Endothelial cell of umbilical vein (primary cell): ENCODE results near the gene MS4A15. TPM values are rescaled to one million over a fixed set of nuclear protein-coding genes. Genes with fewer than 3 reads are reported as not detected.
A peak's percentile ranks its signal among the peaks of the same experiment; 100 is the strongest.

Source experiments
- Bru-seq: library from RNA; stranded (reverse); fragments of 400-500 nt; gene quantifications from one replicate; lab custom pipeline; 2021; lab: Mats Ljungman, UMichigan
- BruChase-seq, 2 experiments: library from RNA; stranded (reverse); fragments of 400-500 nt; gene quantifications; one replicate each; lab custom pipeline; 2021; lab: Mats Ljungman, UMichigan
- BruUV-seq: library from RNA; stranded (reverse); fragments of 400-500 nt; replicated peaks from 2 replicates; lab custom pipeline; 2021; lab: Mats Ljungman, UMichigan
- CTCF ChIA-PET: fragments of 300-600, 350-600 bp; sonication (Branson Sonifier 250); formaldehyde crosslinking; loops from one replicate; lab custom pipeline; 2021; ENCODE audit warnings: antibody characterized with exemption, inconsistent platforms; lab: Charles Lee
- POLR2A ChIA-PET: fragments of 300-600, 350-600 bp; sonication (Branson Sonifier 250); formaldehyde crosslinking; loops from one replicate; lab custom pipeline; 2021; ENCODE audit warnings: antibody characterized with exemption, inconsistent platforms; lab: Charles Lee
- DNase-seq: peaks from one replicate; pipeline ENCODE4 v3.0.0-alpha.2; 2011; ENCODE audit warnings: low read depth, low spot score
- FAIRE-seq: peaks from 2 replicates; lab custom pipeline; 2011; peaks lifted over from hg19 to GRCh38; lab: Jason Lieb, UNC
- H2AFZ ChIP-seq: 2 replicates; pipeline ENCODE4 v1.6.0; 2012; ENCODE audit warnings: low read depth, low read length, control low read depth, inconsistent platforms
- H3K27ac ChIP-seq: 2 replicates; pipeline ENCODE4 v1.5.1; 2011; ENCODE audit warnings: low read depth, mild to moderate bottlenecking, control low read depth, low read length, moderate library complexity; ENCODE audit not compliant: insufficient read depth
- H3K27me3 ChIP-seq, 2 experiments: 2 replicates each; pipeline versions ENCODE4 v1.6.0 to v1.6.1; 2011; ENCODE audit warnings: low read length in 2 of 2, mixed read lengths in 1 of 2; ENCODE audit not compliant: control insufficient read depth in 2 of 2, insufficient read depth in 2 of 2
- H3K36me3 ChIP-seq, 2 experiments: 2 replicates in 1 of 2; 3 replicates in 1 of 2; pipeline ENCODE4 v1.5.1; 2011; ENCODE audit warnings: low read length in 2 of 2, mild to moderate bottlenecking in 1 of 2, moderate library complexity in 1 of 2; ENCODE audit not compliant: control insufficient read depth in 2 of 2, insufficient read depth in 2 of 2; ENCODE audit errors: extremely low read depth in 1 of 2
- H3K4me1 ChIP-seq: 3 replicates; pipeline ENCODE4 v1.5.1; 2011; ENCODE audit warnings: mild to moderate bottlenecking, low read length; ENCODE audit not compliant: control insufficient read depth, insufficient read depth; ENCODE audit errors: extremely low read depth
- H3K4me2 ChIP-seq: 2 replicates; pipeline ENCODE4 v1.6.1; 2011; ENCODE audit warnings: low read length, control low read depth, mixed read lengths; ENCODE audit not compliant: insufficient read depth
- H3K4me3 ChIP-seq, 3 experiments: fragments of 200-600 bp in 1 of 3; sonication (generic), shearing (Covaris generic) in 1 of 3; replicated peaks in 1 of 3; 2 replicates each; pipeline ENCODE4 v1.5.1; 2011 to 2016; ENCODE audit warnings: control low read depth in 3 of 3, low read length in 3 of 3, mild to moderate bottlenecking in 2 of 3, inconsistent platforms in 1 of 3, low read depth in 1 of 3, moderate library complexity in 1 of 3; ENCODE audit not compliant: insufficient read depth in 1 of 3
- H3K79me2 ChIP-seq: 2 replicates; pipeline ENCODE4 v1.6.0; 2012; ENCODE audit warnings: low read length, inconsistent platforms; ENCODE audit not compliant: control insufficient read depth, insufficient read depth
- H3K9ac ChIP-seq: replicated peaks from 2 replicates; pipeline ENCODE3; 2011; ENCODE audit warnings: low read length, control low read depth; ENCODE audit not compliant: insufficient read depth; ENCODE audit errors: extremely low read depth
- H3K9me1 ChIP-seq: replicated peaks from 3 replicates; pipeline ENCODE4 v1.6.0; 2011; ENCODE audit warnings: mild to moderate bottlenecking, low read length; ENCODE audit not compliant: control insufficient read depth, insufficient read depth; ENCODE audit errors: extremely low read depth
- H3K9me3 ChIP-seq: replicated peaks from 2 replicates; pipeline ENCODE4 v1.5.1; 2012; ENCODE audit warnings: low read length, inconsistent platforms; ENCODE audit not compliant: control insufficient read depth, insufficient read depth
- H4K20me1 ChIP-seq: replicated peaks from 2 replicates; pipeline ENCODE3; 2011; ENCODE audit warnings: mild to moderate bottlenecking, low read length; ENCODE audit not compliant: control insufficient read depth, insufficient read depth; ENCODE audit errors: extremely low read depth
- MYC ChIP-seq: IDR thresholded peaks from one replicate; pipeline ENCODE4 v1.6.1; 2011; ENCODE audit warnings: mild to moderate bottlenecking, low read depth, low read length
- dilution Hi-C: fragments of 300-500 bp; cut with MboI; formaldehyde crosslinking; loops from one replicate; pipeline ENCODE4 v1.15.0; 2019; ENCODE audit warnings: low sequenced_read_pairs; ENCODE audit not compliant: extremely low pct_ligation_motif_present
- intact Hi-C: fragments of 100-400 bp; cut with micrococcal nuclease; formaldehyde crosslinking; loops from one replicate; pipeline ENCODE4 v1.10.0; 2022
- long read RNA-seq: library from polyadenylated mRNA; stranded (forward); transcript quantifications from one replicate; pipeline ENCODE4 v2.0.0, GENCODE V29; 2021
- polyA minus RNA-seq, 3 experiments: library from RNA; depleted of rRNA, polyadenylated mRNA; stranded (reverse); fragments of >200 nt; gene quantifications; 1 replicate in 1 of 3; 2 replicates in 2 of 3; pipeline ENCODE4 v1.2.3, GENCODE V29; 2011
- polyA plus RNA-seq, 4 experiments: library from polyadenylated mRNA; depleted of rRNA in 3 of 4; stranded (reverse) in 3 of 4; unstranded in 1 of 4; fragments of >200 nt; gene quantifications; 2 replicates each; pipeline versions ENCODE4 v1.2.1 to v1.2.3, GENCODE V29; 2011 to 2012; ENCODE audit warnings: missing spikeins in 1 of 4
- total RNA-seq: library from RNA; stranded (reverse); gene quantifications from 2 replicates; pipeline ENCODE4 v1.2.3, GENCODE V29; 2021
- TF ChIP-seq, protein P1 (sequence below), 2 donors: IDR thresholded peaks; 1 replicate in 1 of 2; 2 replicates in 1 of 2; pipeline ENCODE4 v1.5.1; 2011; ENCODE audit warnings: low read length in 2 of 2, mild to moderate bottlenecking in 2 of 2, moderate library complexity in 2 of 2, control low read depth in 1 of 2, inconsistent platforms in 1 of 2, low read depth in 1 of 2; ENCODE audit not compliant: insufficient read depth in 1 of 2; ENCODE audit errors: extremely low read depth in 1 of 2

The MS4A15 gene, protein sequence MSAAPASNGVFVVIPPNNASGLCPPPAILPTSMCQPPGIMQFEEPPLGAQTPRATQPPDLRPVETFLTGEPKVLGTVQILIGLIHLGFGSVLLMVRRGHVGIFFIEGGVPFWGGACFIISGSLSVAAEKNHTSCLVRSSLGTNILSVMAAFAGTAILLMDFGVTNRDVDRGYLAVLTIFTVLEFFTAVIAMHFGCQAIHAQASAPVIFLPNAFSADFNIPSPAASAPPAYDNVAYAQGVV
- not detected in 2 replicates for total RNA-seq
- polyA plus RNA-seq = not detected in 2 replicates
- not detected in 2 replicates for polyA plus RNA-seq (2011; cell fraction: cytosol; rRNA removed)
- polyA plus RNA-seq (2011; cell fraction: nucleus; rRNA removed) = not detected in 2 replicates
- polyA plus RNA-seq (2012) = not detected in 2 replicates
- polyA minus RNA-seq = not detected in 2 replicates
- not detected for polyA minus RNA-seq (2011; cell fraction: cytosol; rRNA and poly(A)+ RNA removed)
- polyA minus RNA-seq (2011; cell fraction: nucleus; rRNA and poly(A)+ RNA removed) = 0.29 TPM in 1 of 2 replicates, not detected in the other
- not detected for Bru-seq, nascent RNA
- BruChase-seq, experiment 1, labeled RNA remaining after a 6-hour chase = not detected
- BruChase-seq, experiment 2, labeled RNA remaining after a 2-hour chase = not detected
- long read RNA-seq = 0 reads

DNA sequence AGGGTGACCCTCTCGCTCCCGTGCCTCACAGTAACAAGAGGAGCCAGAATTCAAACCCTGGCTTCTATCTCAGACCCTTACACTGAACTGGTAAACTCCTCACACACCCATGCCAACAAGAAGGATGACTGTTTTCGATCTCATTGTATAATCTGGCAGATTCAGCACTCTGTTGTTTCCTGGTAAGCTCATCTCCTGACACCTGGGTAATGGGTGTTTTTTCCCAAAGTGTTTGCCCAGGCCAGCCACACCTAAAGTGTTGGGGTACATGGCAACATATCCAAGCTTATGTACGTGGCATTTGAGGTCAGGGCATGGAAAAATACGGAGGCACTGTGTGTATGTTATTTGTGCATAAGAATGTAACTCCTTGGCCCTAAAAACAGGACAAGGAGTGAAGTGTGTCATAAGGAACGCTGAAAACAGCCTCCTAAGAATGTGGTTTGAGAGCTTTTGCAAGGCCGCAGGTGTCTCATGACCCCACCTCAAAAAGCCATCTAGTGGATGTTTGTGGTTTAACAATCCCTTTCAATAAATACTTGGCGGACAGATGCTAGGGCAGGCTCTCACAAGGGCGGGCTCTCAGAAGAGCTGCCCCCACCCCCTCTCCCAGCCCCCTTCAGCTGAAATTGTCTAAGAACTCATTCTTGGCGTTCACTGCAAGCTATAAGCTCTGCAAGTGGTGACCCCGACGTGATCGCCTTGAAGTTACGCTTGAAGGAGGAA lies at the start of gene MS4A15:
TSS of gene MS4A15 (plus strand) at position 561 of the 726 bp plus-strand sequence. CDS start 6,867 bp downstream, outside the sequence.
- H3K9me1 ChIP-seq = no peaks in the 10 kb centered on the region
- no peak within 1 kb of the TSS for H3K4me2 ChIP-seq
- peak; percentile 28 for DNase-seq
- intact Hi-C loops = no loop called here
- no peaks in the 10 kb centered on the region for H4K20me1 ChIP-seq
- dilution Hi-C loops = no loop called here
- peaks cover 0 to 13% of the 10 kb centered on the region in 2 experiments for H3K27me3 ChIP-seq
- no peak within 1 kb of the TSS for H2AFZ ChIP-seq
- no peaks in the 10 kb centered on the region for H3K79me2 ChIP-seq
- H3K4me1 ChIP-seq = no peaks in the 10 kb centered on the region
- TF ChIP-seq, protein P1, sequence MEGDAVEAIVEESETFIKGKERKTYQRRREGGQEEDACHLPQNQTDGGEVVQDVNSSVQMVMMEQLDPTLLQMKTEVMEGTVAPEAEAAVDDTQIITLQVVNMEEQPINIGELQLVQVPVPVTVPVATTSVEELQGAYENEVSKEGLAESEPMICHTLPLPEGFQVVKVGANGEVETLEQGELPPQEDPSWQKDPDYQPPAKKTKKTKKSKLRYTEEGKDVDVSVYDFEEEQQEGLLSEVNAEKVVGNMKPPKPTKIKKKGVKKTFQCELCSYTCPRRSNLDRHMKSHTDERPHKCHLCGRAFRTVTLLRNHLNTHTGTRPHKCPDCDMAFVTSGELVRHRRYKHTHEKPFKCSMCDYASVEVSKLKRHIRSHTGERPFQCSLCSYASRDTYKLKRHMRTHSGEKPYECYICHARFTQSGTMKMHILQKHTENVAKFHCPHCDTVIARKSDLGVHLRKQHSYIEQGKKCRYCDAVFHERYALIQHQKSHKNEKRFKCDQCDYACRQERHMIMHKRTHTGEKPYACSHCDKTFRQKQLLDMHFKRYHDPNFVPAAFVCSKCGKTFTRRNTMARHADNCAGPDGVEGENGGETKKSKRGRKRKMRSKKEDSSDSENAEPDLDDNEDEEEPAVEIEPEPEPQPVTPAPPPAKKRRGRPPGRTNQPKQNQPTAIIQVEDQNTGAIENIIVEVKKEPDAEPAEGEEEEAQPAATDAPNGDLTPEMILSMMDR (IDR thresholded peaks at IDR 0.05; ENCODE audit: extremely low read depth in 1 of 2, insufficient read depth in 1 of 2, low read depth in 1 of 2, low read length in 2 of 2) = peak; percentile 29 to 43
- TF ChIP-seq MYC = no peak
- H3K9ac ChIP-seq = no peak within 1 kb of the TSS
- CTCF ChIA-PET = interaction anchor here (0.5 to 1.6 kb wide), 9 partner anchors 9 to 499 kb away, joined by 3 to 12 read pairs (median 4); no protein-coding TSS in a partner anchor
- H3K4me3 ChIP-seq = no peak within 1 kb of the TSS
- no peaks in the 10 kb centered on the region for H3K36me3 ChIP-seq
- no TSS peak for BruUV-seq
- no peaks in the 10 kb centered on the region for H3K9me3 ChIP-seq
- POLR2A ChIA-PET = no interaction called here
- H3K27ac ChIP-seq = no peak within 1 kb of the TSS
- peak; percentile 52 for FAIRE-seq
